HCT116 (cell line): ENCODE results near the gene SLAMF1.

Experiments
- ZFX ChIP-seq: fragments of 450-650 bp; IDR thresholded peaks from 2 replicates; pipeline ENCODE4 v1.6.1; 2017
- TF ChIP-seq, protein P1 (sequence below): IDR thresholded peaks from 2 replicates; pipeline ENCODE4 v1.6.1; 2012

GRCh38 chr1:160612613-160613218 lies 34.1 kb downstream of the SLAMF1 start:
- TF ChIP-seq ZFX, result no peak
- TF ChIP-seq, protein P1, sequence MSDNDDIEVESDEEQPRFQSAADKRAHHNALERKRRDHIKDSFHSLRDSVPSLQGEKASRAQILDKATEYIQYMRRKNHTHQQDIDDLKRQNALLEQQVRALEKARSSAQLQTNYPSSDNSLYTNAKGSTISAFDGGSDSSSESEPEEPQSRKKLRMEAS, result no peak
